GM18873 (cell line): Measurements from ENCODE around the gene CETN1.

Experiments
- ATAC-seq: cut with Tn5 transposase; IDR thresholded peaks from one replicate; pipeline ENCODE4 v1.9.1; 2021; ENCODE audit warnings: mild to moderate bottlenecking, moderate library complexity, moderate number of reproducible peaks; ENCODE audit not compliant: unreplicated experiment, low FRiP score

Gene CETN1

DNA sequence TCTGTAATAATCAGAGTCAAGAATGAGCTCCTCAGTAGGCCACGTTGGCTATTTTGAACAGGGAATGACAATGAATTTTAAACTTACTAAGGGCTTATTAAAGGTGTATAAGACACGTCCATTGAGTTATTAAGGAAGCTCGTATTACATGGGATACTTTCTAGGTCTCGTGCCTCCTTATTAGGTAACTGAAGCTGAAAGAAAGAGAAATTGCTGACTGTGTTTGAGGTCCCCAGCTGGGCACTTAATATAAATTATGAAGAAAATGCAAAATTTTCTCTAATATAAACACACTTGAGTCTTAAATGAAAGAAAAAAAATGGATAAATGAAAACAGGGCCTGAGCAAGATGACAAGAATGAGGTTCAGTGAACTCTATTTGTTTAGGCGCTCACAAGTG lies 38.4 kb downstream of the CETN1 start:
- no peak for ATAC-seq

DNA sequence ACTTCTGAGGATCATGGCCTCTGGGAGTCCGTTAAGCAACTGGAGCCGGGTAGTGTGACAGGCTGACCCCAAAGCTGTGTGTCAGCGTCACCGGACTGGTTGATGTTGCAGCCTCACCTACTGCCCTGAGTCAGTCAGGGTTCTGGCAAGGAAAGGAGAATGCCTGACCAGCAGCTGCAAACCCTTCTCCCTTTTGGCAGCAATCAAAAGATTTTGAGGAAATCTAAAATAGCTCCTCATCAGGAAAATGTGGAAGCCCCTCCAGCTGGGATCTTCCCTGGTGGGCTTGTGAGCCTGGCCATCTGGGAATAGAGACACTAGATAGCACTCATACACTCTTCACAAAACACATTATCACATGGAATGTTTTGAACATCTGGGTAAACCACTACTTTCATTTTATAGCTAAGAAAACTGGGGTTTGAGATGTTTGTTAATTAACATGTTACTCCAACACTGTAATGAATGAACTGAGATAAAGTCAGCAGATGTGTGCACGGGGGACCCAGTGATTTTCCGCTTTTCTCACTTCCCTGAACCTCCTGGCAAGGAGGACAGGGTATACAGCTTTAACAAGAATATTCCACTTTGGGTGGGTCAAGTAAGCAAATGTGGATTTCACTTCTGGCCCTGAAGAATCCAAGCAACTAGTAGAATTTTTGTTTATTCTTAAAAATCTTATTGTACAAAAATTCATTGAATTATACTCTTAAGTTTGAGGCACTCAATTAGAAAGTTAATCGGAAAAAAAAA lies 41.3 kb downstream of the CETN1 start:
- ATAC-seq: no peak

DNA sequence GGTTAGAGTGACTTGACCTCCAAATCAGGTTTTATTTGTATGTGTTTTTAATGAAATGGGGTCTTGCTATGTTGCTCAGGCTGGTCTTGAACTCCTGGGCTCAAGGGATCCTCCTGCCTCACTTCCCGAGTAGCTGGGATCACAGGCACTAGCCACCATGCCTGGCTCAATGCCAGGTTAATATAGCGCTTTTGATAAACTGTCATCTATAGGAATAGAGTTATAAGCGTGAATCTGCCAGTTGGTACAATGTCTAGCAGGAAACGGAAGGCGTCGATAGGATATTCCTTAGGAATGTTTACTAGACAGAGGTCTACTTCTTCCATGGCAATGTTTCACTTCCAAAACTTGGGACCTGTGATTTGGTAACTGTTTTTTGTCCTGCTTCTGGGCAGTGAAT lies 42.1 kb downstream of the CETN1 start:
- no peak for ATAC-seq

DNA sequence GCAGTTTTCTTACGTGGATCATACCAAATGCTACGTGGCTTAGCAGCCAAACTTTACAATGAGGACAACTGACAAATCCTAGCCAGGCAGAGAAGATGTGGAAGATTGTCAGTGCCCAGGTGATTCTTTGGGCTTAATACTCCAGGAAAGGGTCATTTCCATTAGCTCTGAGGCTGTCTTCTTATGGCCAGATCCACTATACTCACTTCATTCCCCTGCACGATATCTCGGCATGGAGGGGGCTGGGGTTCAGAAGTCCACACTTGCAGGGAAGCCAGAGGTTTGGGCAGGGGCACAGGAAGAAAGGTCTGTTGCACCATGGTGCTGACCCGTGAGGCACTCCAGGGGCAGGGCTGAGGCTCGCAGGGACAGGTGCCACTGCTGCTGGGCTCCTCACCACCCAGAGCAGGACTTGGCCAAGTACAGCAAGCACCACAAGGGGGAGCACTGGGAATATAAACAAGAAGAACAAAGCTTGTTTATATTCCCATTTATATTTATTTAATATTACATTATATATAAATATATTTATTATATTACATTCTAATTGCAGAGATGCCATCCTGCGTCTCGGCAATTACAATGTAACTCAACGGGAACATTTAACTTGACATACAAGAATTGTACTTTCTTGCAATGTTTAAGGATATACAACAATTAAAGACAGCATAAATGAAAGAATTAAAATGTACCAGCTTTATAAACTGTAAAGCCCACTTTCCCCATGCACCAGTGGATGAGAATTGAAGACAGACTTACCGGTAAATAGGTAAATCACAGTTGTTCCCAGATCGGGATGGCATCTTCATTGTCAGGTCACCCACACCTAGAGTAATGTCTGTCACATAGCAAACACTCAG lies 43.8 kb downstream of the CETN1 start:
- no peak for ATAC-seq

DNA sequence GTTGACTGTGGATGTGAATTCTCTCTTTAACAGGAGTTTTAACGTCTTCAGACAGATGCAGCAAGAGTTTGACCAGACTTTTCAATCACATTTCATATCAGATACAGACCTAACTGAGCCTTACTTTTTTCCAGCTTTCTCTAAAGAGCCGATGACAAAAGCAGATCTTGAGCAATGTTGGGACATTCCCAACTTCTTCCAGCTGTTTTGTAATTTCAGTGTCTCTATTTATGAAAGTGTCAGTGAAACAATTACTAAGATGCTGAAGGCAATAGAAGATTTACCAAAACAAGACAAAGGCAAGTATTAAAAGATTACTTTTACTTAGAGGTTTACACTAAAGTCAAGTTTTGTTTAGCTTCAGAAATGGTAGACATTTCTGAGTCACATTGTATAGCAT lies 47.1 kb downstream of the CETN1 start:
- no peak for ATAC-seq

DNA sequence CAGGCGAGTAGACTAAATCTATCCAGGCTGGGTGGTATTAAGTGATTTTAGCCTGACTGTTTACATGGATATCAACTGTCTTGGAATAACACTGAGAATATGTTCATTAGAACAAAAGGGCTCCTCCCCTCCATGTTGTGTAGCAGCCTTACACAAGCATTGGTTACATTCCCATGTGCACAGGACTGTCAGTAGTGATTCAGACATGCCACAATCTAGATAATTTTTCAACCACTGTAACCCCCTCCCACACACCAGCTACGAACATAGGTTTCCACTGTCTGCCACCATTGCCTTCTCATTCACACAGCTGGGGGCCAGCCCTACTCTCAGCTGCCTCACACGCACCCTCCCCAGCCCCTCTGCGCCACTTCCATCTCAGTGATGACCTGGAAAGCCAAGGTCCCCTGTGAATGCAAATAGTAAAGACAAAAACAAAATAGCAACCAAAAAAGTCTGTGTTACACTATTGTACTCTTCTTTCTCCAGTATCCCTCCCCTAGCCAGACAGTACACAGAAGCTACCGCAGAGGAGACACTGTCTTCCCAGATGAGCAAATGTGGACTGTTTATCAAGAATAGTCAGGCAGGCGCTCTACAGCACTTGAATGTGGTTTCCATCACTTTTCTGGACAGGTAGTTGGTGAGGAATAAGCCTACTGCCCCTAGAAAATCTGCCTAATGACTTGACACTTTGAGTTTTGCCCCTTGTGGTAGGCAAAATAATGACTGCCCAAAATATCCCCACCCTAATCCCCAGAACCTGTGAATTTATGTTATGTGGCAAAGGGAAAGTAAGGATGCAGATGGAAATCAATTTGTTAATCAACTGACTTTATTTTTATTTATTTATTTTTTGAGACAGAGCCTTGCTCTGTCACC lies 49.3 kb downstream of the CETN1 start:
- no peak for ATAC-seq

DNA sequence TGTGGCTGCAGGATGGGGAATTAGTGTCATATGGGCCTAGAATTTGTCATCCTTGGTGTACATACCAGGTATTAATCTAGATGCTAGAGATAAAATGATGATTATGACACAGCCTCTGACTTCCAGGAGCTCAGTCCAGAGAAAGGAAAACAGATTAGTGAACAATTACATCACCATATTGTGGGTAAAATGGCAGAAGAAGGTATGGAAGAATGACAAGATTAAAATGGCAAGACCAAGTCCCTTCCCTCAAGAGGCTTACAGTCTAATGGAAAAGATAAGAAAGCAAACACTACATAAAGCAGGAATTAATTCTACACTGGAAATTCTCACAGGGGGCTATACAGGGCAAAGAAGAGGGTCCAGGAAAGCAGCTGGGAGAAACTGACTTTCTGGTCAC lies 51.4 kb downstream of the CETN1 start:
- ATAC-seq: no peak
